ENCODE data around the gene TFDP1. TPM values are rescaled to one million over a fixed set of nuclear protein-coding genes. Genes with fewer than 3 reads are reported as not detected.

TFDP1 gene
- total and polyA plus RNA-seq, 8 donors = 10.3 to 24.7 (median 17.9) TPM

DNA sequence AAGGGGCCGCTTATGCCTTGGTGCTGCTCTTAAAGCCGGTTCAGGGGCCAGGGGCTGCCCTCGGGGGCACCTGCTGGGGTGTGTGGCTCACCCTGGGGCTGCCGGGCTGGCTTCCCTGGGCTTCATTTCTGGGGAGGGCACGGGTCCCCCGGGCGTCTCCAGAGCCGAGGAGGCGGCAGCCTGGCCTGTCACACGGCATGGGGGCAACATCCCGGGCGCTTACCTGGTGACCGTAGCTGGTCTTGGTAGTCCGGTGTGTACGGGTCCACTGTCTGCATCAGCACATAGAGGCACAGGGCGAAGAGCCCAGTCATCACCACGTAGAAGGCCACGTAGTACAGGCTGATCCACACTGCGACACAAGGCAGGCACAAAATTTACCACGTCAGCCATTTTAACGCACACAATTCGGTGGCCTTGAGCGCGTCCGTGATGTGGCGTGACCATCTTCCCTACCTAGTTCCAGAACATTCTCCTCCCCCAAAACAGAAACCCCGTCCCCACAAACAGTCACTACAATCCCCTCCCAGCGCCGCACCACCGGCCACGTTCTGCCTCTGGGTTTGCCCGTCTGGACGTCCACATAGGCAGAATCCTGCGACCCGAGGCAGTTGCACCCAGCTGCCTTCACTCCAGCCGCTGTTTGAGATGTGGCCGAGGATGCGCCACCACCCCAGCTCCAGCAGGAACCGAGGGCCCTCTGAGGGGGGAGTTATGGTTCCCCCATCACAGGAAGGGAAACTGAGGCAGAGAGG is 70.2 kb downstream of the TFDP1 start:
- H3K27ac ChIP-seq = no peak overlapping the region

DNA sequence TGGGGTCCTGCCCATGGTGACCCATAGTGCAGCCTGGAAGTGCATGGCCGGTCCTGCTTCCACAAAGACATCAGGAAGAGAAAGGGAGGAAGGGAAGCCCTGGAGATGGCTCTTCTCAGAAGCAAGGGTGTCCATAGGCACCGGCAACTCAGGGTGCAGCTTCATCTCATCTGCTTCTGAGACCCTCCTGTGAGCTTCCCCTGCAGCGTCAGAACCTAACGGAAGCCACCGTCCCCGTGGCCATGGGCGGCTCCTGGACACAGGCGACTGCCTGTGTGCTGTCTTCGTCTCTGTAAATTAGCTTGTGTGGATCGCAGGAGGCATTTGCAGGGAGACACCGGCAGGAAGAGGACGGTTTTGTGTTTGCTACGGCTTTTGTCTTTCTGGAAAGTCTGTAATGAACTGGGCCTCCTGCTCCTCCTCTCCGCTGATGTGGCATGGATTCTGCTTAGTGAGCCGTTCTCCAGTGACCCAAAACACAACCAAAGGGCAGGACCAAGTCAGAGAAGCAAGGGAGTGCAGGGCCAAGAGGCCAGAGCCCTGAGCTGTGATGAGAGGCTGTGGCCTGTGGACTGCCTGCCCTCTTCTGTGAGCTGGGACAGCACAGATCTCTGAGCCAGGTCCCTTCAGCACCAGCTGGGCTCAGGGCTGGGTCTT is 70.9 kb downstream of the TFDP1 start:
- 82 to 84% methylated on average over 15 of the region's 15 CpGs for WGBS, 2 donors

More for the DNA sequence above, 70.2 kb downstream of the TFDP1 start:
- ATAC-seq = no peak
- 86 to 90% methylated on average over 39 of the region's 39 CpGs for WGBS, 2 donors
- H3K4me1 ChIP-seq = no peaks in the 10 kb centered on the region
- no peak for FAIRE-seq
- peak in 3 of 6 donors; percentile 5 to 46 (median 9) for DNase-seq
- H3K4me3 ChIP-seq = no peak overlapping the region
- H3K27me3 ChIP-seq = no peaks in the 10 kb centered on the region
- TF ChIP-seq, protein P1, sequence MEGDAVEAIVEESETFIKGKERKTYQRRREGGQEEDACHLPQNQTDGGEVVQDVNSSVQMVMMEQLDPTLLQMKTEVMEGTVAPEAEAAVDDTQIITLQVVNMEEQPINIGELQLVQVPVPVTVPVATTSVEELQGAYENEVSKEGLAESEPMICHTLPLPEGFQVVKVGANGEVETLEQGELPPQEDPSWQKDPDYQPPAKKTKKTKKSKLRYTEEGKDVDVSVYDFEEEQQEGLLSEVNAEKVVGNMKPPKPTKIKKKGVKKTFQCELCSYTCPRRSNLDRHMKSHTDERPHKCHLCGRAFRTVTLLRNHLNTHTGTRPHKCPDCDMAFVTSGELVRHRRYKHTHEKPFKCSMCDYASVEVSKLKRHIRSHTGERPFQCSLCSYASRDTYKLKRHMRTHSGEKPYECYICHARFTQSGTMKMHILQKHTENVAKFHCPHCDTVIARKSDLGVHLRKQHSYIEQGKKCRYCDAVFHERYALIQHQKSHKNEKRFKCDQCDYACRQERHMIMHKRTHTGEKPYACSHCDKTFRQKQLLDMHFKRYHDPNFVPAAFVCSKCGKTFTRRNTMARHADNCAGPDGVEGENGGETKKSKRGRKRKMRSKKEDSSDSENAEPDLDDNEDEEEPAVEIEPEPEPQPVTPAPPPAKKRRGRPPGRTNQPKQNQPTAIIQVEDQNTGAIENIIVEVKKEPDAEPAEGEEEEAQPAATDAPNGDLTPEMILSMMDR (IDR thresholded peaks at IDR 0.05) = no peak
- intact Hi-C loops (cut with DNase I) = no loop called here
- H3K9me3 ChIP-seq = no peaks in the 10 kb centered on the region
- no peaks in the 10 kb centered on the region for H3K36me3 ChIP-seq

DNA sequence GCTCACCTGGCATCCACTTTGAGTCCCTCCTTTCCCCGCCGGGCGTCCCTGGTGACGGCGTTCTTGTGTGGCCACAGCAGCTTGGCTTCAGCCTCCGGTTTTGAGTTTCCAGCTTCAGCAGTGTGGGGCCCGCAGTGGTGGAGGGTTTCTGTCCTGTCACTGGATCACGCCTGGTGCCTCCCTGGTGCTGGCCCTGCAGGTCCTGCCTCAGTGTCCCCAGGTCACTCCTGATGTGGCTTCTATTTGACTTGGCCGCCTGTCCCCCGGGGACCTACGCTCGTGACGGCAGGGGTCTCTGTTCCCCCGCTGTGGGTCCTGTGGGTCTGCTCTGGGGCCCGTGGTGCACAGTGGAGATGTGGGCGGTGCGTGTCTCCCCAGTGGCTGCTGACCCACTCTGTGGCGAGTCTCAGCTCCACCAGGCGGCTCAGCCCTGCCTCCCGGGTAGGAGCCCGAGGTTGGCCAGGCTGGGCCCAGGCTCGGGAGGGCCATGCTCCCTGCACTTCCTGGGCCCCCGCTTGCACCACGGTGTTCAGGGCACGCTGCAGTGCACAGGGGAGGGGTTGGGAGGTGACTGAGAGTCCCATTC is 71.5 kb downstream of the TFDP1 start:
- ATAC-seq (no peak), DNase-seq (peak in 3 of 6 donors; percentile 5 to 46 (median 11)), FAIRE-seq (no peak)
- 88 to 90% methylated on average over 25 of the region's 25 CpGs for WGBS, 2 donors
- H3K36me3 ChIP-seq = no peaks in the 10 kb centered on the region
- intact Hi-C loops (cut with DNase I) = no loop called here
- no peaks in the 10 kb centered on the region for H3K4me1 ChIP-seq
- no peaks in the 10 kb centered on the region for H3K9me3 ChIP-seq
- TF ChIP-seq, protein P1 (IDR thresholded peaks at IDR 0.05) = no peak
- no peaks in the 10 kb centered on the region for H3K27me3 ChIP-seq
- H3K27ac ChIP-seq = no peak overlapping the region
- no peak overlapping the region for H3K4me3 ChIP-seq

More for the DNA sequence above, 70.9 kb downstream of the TFDP1 start:
- no peaks in the 10 kb centered on the region for H3K27me3 ChIP-seq
- H3K27ac ChIP-seq = no peak overlapping the region
- TF ChIP-seq, protein P1 (IDR thresholded peaks at IDR 0.05) = no peak
- H3K4me1 ChIP-seq = no peaks in the 10 kb centered on the region
- ATAC-seq (no peak), DNase-seq (peak in 2 of 6 donors; percentile 3 to 45), FAIRE-seq (no peak)
- intact Hi-C loops (cut with DNase I) = no loop called here
- H3K4me3 ChIP-seq = no peak overlapping the region
- no peaks in the 10 kb centered on the region for H3K9me3 ChIP-seq
- H3K36me3 ChIP-seq = no peaks in the 10 kb centered on the region

DNA sequence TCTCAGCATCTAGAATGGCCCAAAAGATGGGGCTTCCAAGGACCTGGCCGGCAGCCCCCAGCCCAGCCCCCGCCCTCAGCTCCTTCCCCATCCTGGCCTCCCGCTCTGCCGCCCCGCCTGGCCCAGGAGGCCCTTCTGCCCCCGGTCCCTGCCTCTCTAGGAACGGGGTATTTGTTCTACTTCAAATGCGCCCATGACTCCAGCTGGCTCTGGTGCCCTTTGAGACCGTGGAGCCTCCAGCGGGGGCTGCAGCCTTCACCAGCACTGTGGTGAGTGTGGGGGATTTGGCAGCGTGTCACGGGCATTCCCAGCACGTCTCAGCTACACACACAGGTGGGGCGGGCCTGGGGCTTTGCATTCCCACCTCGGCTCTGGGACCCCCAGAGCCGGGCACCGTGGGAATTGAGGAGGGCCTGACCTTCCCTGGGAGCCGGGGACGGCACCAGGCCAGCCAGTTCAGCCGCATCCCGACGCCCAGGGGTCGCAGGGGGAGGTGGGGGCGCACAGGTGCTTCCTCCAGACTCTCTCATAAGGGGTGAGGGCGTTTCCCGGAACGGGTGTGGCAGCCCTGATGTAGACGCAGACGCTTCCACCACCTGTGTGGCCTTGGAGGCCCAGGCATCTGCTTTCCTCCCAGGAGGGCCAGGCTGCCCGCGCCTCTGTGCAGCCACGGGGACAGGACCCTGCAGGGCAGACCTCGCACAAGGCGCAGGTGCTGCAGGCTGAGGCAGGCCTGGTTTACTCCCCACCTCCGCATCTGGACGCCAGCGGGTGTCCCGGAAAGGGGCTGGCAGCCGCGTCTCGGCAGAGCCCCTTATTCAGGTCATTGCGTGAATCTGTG is 72.5 kb downstream of the TFDP1 start:
- no peak overlapping the region for H3K27ac ChIP-seq
- H3K36me3 ChIP-seq = no peaks in the 10 kb centered on the region
- no peak overlapping the region for H3K4me3 ChIP-seq
- FAIRE-seq (no peak), ATAC-seq (no peak), DNase-seq (peak in 3 of 6 donors; percentile 5 to 50 (median 20))
- no peaks in the 10 kb centered on the region for H3K9me3 ChIP-seq
- intact Hi-C loops (cut with DNase I) = no loop called here
- H3K4me1 ChIP-seq = no peaks in the 10 kb centered on the region
- no peaks in the 10 kb centered on the region for H3K27me3 ChIP-seq
- 80 to 87% methylated on average over 42 of the region's 42 CpGs for WGBS, 2 donors
- TF ChIP-seq, protein P1 (IDR thresholded peaks at IDR 0.05) = no peak
